NCI-H187 (cell line): ENCODE measurements around the gene VPS13D.
"Not testable (repeated sequence)": the region's sequence is repeated elsewhere in the genome, so short reads cannot be mapped to it uniquely, and the experiment has no call there.

Source experiments
- DNase-seq, 2 experiments: peaks; one replicate each; lab custom pipeline; 2025; lab: John Stamatoyannopoulos, UW

VPS13D gene

GRCh38 chr1:12196641-12197482 lies 33.0 kb upstream of the VPS13D start:
- no peak for DNase-seq

- no peak for DNase-seq
Measured at GRCh38 chr1:12197483-12197880, 32.3 kb upstream of the VPS13D start.

- DNase-seq = no peak
Measured at GRCh38 chr1:12200208-12200607, 29.6 kb upstream of the VPS13D start.

GRCh38 chr1:12201352-12202189 lies 28.3 kb upstream of the VPS13D start:
- DNase-seq = no peak

GRCh38 chr1:12202190-12202497 lies 27.7 kb upstream of the VPS13D start:
- no peak for DNase-seq

GRCh38 chr1:12202577-12202976 lies 27.3 kb upstream of the VPS13D start:
- DNase-seq = no peak

GRCh38 chr1:12203216-12204007 lies 26.4 kb upstream of the VPS13D start:
- DNase-seq = no peak

GRCh38 chr1:12204140-12204539 lies 25.7 kb upstream of the VPS13D start:
- DNase-seq = no peak

GRCh38 chr1:12204754-12205658 lies 24.8 kb upstream of the VPS13D start:
- DNase-seq = no peak

GRCh38 chr1:12206238-12206637 lies 23.6 kb upstream of the VPS13D start:
- DNase-seq = no peak

- no peak for DNase-seq
Measured at GRCh38 chr1:12206792-12207424, 22.9 kb upstream of the VPS13D start.

- DNase-seq = no peak
Measured at GRCh38 chr1:12208271-12208670, 21.6 kb upstream of the VPS13D start.

- peak; percentile 53 to 56 for DNase-seq
Measured at GRCh38 chr1:12208764-12209494, 20.9 kb upstream of the VPS13D start.

- no peak for DNase-seq
Measured at GRCh38 chr1:12209495-12209832, 20.4 kb upstream of the VPS13D start.

GRCh38 chr1:12215118-12215961 lies 14.5 kb upstream of the VPS13D start:
- DNase-seq = no peak

- no peak for DNase-seq
Measured at GRCh38 chr1:12219800-12220199, 10.0 kb upstream of the VPS13D start.

GRCh38 chr1:12220890-12221289 lies 8.9 kb upstream of the VPS13D start:
- no peak for DNase-seq

GRCh38 chr1:12222700-12223099 lies 7.1 kb upstream of the VPS13D start:
- not testable (repeated sequence) for DNase-seq

GRCh38 chr1:12224092-12224491 lies 5.7 kb upstream of the VPS13D start:
- DNase-seq = not testable (repeated sequence)
